ENCODE measurements around the gene FBP2.
"Not testable (repeated sequence)": the region's sequence is repeated elsewhere in the genome, so short reads cannot be mapped to it uniquely, and the experiment has no call there.

Gene FBP2

DNA sequence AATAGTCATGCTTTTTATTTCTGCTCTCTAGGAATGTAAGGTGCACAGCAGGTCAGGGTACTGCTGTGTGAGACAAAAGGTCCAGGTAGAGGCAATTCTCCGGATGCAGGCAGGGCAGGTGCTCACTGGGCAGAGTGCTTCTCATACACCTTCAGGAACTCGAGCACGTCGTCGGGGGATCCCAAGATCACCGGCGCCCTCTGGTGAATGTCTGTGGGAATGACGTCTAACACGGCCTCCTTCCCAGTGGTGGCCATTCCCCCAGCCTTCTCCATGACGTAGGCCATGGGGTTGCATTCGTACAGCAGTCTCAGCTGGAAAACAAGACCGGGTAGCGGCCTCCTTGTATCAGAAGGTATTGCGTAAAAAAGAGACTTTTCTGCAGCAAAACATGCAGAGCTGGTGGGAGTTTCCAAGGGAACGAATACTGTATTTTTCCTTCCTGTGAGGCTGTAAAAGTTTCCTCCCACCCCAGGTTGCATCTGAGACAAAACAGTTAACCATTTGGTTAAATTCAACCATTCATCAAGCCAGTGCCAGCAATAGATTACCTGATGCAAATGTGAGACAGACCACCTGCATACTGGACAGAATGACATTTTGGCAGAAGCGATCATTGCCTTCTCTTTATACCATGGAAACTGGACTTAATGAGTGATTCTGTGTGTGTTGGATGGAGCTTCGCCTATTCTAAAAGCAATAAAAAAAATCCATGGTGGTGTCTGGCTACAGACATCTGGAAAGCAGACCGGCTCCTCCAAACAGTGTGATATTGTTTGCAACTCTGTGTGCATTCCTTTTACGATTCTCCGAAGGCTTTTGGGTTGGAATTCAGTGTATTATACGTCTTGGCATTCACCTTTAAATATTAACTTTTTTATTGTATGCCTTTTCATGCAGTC is 9.9 kb upstream of the FBP2 start:
- Histone ChIP-seq H3K4me3 (ENCODE audit: low read depth, low read length) (no peak overlapping the region), H3K27me3 (replicated peaks) (peaks cover 4% of the 10 kb centered on the region), H3K36me3 (replicated peaks) (no peaks in the 10 kb centered on the region), H3K27ac (no peak overlapping the region)
- DNase-seq: peak; percentile 68
- in situ Hi-C loops (cut with HindIII; ENCODE audit: low pct_ligation_motif_present, low sequenced_read_pairs): no loop called here
- TF ChIP-seq, protein P1, sequence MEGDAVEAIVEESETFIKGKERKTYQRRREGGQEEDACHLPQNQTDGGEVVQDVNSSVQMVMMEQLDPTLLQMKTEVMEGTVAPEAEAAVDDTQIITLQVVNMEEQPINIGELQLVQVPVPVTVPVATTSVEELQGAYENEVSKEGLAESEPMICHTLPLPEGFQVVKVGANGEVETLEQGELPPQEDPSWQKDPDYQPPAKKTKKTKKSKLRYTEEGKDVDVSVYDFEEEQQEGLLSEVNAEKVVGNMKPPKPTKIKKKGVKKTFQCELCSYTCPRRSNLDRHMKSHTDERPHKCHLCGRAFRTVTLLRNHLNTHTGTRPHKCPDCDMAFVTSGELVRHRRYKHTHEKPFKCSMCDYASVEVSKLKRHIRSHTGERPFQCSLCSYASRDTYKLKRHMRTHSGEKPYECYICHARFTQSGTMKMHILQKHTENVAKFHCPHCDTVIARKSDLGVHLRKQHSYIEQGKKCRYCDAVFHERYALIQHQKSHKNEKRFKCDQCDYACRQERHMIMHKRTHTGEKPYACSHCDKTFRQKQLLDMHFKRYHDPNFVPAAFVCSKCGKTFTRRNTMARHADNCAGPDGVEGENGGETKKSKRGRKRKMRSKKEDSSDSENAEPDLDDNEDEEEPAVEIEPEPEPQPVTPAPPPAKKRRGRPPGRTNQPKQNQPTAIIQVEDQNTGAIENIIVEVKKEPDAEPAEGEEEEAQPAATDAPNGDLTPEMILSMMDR (IDR thresholded peaks at IDR 0.05; ENCODE audit: low read depth, low read length, missing control alignments): peak; percentile 84

- in situ Hi-C loops (cut with HindIII; ENCODE audit: low pct_ligation_motif_present, low sequenced_read_pairs): no loop called here
- Histone ChIP-seq H3K4me3 (ENCODE audit: low read depth, low read length) (no peak overlapping the region), H3K27me3 (replicated peaks) (peaks cover 4% of the 10 kb centered on the region), H3K36me3 (replicated peaks) (no peaks in the 10 kb centered on the region), H3K27ac (no peak overlapping the region)
- TF ChIP-seq, protein P1 (IDR thresholded peaks at IDR 0.05; ENCODE audit: low read depth, low read length, missing control alignments): no peak
- no peak for DNase-seq
These were observed 9.0 kb upstream of the FBP2 start for GRCh38 chr9:94602666-94603065.

DNA sequence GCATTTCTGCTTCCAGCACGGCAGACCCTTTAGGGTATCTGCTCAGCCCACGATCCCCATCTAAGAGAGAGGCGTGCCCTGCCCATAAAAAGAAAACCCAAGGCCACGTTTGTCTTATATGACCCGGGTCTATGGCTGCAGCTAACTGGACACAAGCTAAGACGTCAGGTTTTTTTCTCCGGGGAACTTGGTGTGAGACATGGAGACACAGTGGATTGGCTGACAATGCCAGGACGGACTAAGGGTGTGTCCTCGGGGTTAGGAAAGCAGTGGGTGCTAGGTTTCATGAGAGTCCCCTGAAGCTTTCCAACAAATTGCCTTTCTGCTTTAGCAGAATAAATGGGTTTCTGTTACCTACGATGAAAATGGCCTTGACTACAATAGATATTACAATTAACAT is 7.1 kb upstream of the FBP2 start:
- H3K27me3 ChIP-seq (replicated peaks): no peaks in the 10 kb centered on the region
- no peak overlapping the region for H3K4me3 ChIP-seq (ENCODE audit: low read depth, low read length)
- H3K36me3 ChIP-seq (replicated peaks): no peaks in the 10 kb centered on the region
- H3K27ac ChIP-seq: no peak overlapping the region
- in situ Hi-C loops (cut with HindIII; ENCODE audit: low pct_ligation_motif_present, low sequenced_read_pairs): no loop called here
- TF ChIP-seq, protein P1 (IDR thresholded peaks at IDR 0.05; ENCODE audit: low read depth, low read length, missing control alignments): no peak
- DNase-seq: no peak

GRCh38 chr9:94600258-94600657 is 6.6 kb upstream of the FBP2 start:
- no peak for DNase-seq
- in situ Hi-C loops (cut with HindIII; ENCODE audit: low pct_ligation_motif_present, low sequenced_read_pairs): no loop called here
- Histone ChIP-seq H3K36me3 (replicated peaks) (no peaks in the 10 kb centered on the region), H3K27me3 (replicated peaks) (no peaks in the 10 kb centered on the region), H3K4me3 (ENCODE audit: low read depth, low read length) (no peak overlapping the region), H3K27ac (no peak overlapping the region)
- TF ChIP-seq, protein P1 (IDR thresholded peaks at IDR 0.05; ENCODE audit: low read depth, low read length, missing control alignments): no peak

DNA sequence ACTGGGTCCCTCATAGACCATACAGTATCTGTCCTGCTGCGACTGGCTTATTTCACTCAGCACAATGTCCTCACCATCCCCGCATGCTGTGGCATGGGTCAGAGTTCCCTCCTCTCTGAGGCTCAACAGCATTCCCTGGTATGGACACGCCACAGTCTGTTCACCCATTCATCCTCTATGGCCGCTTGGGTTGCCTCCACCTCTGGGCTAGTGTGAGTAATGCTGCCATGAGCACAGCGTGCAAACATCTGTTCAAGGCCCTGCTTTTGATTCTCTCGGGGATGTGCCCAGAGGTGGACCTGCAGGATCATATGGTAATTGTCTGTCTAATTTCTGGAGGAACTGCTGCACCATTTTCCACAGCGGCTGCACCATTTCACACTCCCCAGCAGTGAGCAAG is 5.5 kb upstream of the FBP2 start:
- H3K4me3 ChIP-seq (ENCODE audit: low read depth, low read length): no peak overlapping the region
- TF ChIP-seq, protein P1 (IDR thresholded peaks at IDR 0.05; ENCODE audit: low read depth, low read length, missing control alignments): no peak
- DNase-seq: no peak
- in situ Hi-C loops (cut with HindIII; ENCODE audit: low pct_ligation_motif_present, low sequenced_read_pairs): no loop called here
- no peaks in the 10 kb centered on the region for H3K27me3 ChIP-seq (replicated peaks)
- no peak overlapping the region for H3K27ac ChIP-seq
- no peaks in the 10 kb centered on the region for H3K36me3 ChIP-seq (replicated peaks)

GRCh38 chr9:94592683-94593082 is 941 bp downstream of the FBP2 start:
- H3K27me3 ChIP-seq (replicated peaks); H3K4me3 ChIP-seq (ENCODE audit: low read depth, low read length); H3K27ac ChIP-seq; DNase-seq; in situ Hi-C loops (cut with HindIII; ENCODE audit: low pct_ligation_motif_present, low sequenced_read_pairs); H3K36me3 ChIP-seq (replicated peaks): not testable (repeated sequence)
